Hepatocyte (in vitro differentiated cells): Measurements from ENCODE around the gene WDR90. TPM values are rescaled to one million over a fixed set of nuclear protein-coding genes. Genes with fewer than 3 reads are reported as not detected.
A peak's percentile ranks its signal among the peaks of the same experiment; 100 is the strongest.

ENCODE experiments used
- DNase-seq: peaks from one replicate; pipeline ENCODE4 v3.0.0-alpha.2; 2016; ENCODE audit warnings: low spot score
- H2AFZ ChIP-seq: fragments of 200-600 bp; sonication (generic); 2 replicates; pipeline ENCODE4 v1.6.0; 2016; ENCODE audit warnings: antibody characterized with exemption, mild to moderate bottlenecking
- H3K27ac ChIP-seq: fragments of 200-600 bp; sonication (generic); 2 replicates; pipeline ENCODE4 v1.5.1; 2016; ENCODE audit warnings: mild to moderate bottlenecking
- H3K27me3 ChIP-seq: fragments of 200-600 bp; sonication (generic); 2 replicates; pipeline ENCODE4 v1.6.1; 2016
- H3K36me3 ChIP-seq: fragments of 200-600 bp; sonication (generic); replicated peaks from 2 replicates; pipeline ENCODE4 v1.5.1; 2016; ENCODE audit warnings: low read depth; ENCODE audit not compliant: insufficient read depth
- H3K4me1 ChIP-seq: fragments of 200-600 bp; sonication (generic); 2 replicates; pipeline ENCODE4 v1.5.1; 2016; ENCODE audit warnings: mild to moderate bottlenecking, moderate library complexity; ENCODE audit not compliant: insufficient read depth
- H3K4me2 ChIP-seq: fragments of 200-600 bp; sonication (generic); 2 replicates; pipeline ENCODE4 v1.6.0; 2016
- H3K4me3 ChIP-seq: fragments of 200-600 bp; sonication (generic); 2 replicates; pipeline ENCODE4 v1.5.1; 2016; ENCODE audit warnings: mild to moderate bottlenecking
- H3K79me2 ChIP-seq: fragments of 200-600 bp; sonication (generic); 2 replicates; pipeline ENCODE4 v1.6.0; 2017; ENCODE audit warnings: mild to moderate bottlenecking
- H3K9me2 ChIP-seq: fragments of 200-600 bp; sonication (generic); replicated peaks from 2 replicates; pipeline ENCODE4 v1.6.0; 2017; ENCODE audit warnings: mild to moderate bottlenecking; ENCODE audit not compliant: insufficient read depth
- H3K9me3 ChIP-seq: fragments of 200-600 bp; sonication (generic); 2 replicates; pipeline ENCODE4 v1.5.1; 2016; ENCODE audit warnings: low read depth, mild to moderate bottlenecking
- H4K20me1 ChIP-seq: fragments of 200-600 bp; sonication (generic); 2 replicates; pipeline ENCODE4 v1.6.0; 2016; ENCODE audit warnings: mild to moderate bottlenecking; ENCODE audit not compliant: insufficient read depth, poor library complexity, severe bottlenecking
- EZH2 ChIP-seq: fragments of 200-600 bp; sonication (generic); IDR thresholded peaks from 2 replicates; pipeline ENCODE4 v1.6.1; 2016; ENCODE audit warnings: antibody characterized with exemption, mild to moderate bottlenecking, borderline replicate concordance
- EZH2phosphoT487 ChIP-seq: fragments of 200-600 bp; sonication (generic); IDR thresholded peaks from one replicate; pipeline ENCODE4 v1.6.1; 2018; ENCODE audit warnings: antibody characterized with exemption, mild to moderate bottlenecking, low read depth, moderate library complexity; ENCODE audit not compliant: unreplicated experiment, severe bottlenecking
- WGBS: methylation state at CpG from one replicate; pipeline ENCODE4 v1.1.6; 2016; ENCODE audit warnings: low lambda C conversion rate; ENCODE audit errors: missing lambda C conversion rate; 5-methylcytosine and 5-hydroxymethylcytosine counted together
- polyA plus RNA-seq: library from polyadenylated mRNA; unstranded; fragments of >200 nt; fragmentation: Nextera tagmentation; extraction: Ambion mirVana; gene quantifications from 2 replicates; pipeline ENCODE4 v1.2.1, GENCODE V29; 2016
- total RNA-seq: library from RNA; depleted of rRNA; stranded (reverse); fragments of >200 nt; gene quantifications from 2 replicates; pipeline ENCODE4 v1.2.3, GENCODE V29; 2014
- TF ChIP-seq, protein P1 (sequence below): fragments of 200-600 bp; sonication (generic); IDR thresholded peaks from 2 replicates; pipeline ENCODE4 v1.5.1; 2016; ENCODE audit warnings: antibody characterized with exemption, mild to moderate bottlenecking; ENCODE audit not compliant: poor library complexity

The WDR90 gene
- total and polyA plus RNA-seq, 2 experiments from 2014 or later: 14.4 to 25.1 TPM

DNA sequence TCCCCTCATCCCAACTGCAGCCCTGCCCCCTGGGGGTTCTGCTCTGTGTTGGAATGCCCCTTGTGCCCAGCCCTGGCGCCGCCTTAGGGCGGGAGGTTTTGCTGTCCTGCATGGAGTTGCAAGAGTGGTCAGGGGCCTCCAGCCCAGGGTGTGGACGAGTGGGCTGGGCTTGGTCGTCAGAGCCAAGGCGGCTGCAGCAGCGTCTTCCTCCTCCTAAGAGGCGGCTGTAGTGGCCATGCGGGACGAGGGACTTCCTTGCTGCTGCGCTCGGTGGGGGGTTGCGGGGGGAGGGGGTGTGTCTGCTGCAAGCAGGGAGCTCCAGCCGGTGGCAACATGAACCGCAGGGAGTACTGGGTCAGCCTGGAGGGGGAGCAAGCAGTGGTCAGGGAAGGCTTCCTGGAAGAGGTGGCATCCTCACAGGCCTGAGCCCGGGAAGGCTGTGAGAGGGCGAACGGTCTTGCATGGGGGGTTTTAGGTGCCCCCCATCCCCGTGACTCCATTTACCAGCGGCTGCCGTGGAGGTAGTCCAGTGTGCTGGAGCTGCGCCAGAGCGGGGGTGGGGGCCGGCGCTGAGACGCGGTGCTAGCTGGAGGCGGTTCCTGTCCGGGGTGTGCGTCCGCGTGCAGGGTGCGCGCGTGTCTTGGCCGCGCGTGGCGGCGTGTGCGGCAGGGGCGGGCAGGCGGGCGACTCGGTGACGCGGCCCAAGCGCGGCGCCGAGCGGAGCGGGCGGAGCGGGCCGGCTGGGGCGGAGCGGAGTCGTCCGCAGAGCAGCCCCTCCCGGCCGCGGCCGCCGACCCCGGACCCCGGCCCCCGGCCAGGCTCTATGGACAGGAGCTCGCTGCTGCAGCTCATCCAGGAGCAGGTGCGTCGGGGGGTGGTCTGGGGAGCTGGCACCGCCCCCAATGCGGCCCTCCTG lies 26.1 kb downstream of the WDR90 start, which contains the start of gene RHBDL1:
Gene RHBDL1 (plus strand): TSS at position 704 of the 916 bp plus-strand sequence. CDS start 120 bp downstream, at position 824.
- no peaks in the 10 kb centered on the region for H3K9me2 ChIP-seq
- no peaks in the 10 kb centered on the region for H4K20me1 ChIP-seq
- no peaks in the 10 kb centered on the region for H3K27me3 ChIP-seq
- H3K79me2 ChIP-seq: no peaks in the 10 kb centered on the region
- no peak within 1 kb of the TSS for H2AFZ ChIP-seq
- H3K27ac ChIP-seq: no peak within 1 kb of the TSS
- H3K4me2 ChIP-seq: peak within 1 kb of the TSS; percentile 94
- no peaks in the 10 kb centered on the region for H3K9me3 ChIP-seq
- DNase-seq: peak; percentile 56
- WGBS: 11% methylated on average over 37 of the region's 73 CpGs
- peaks cover 20% of the 10 kb centered on the region for H3K4me1 ChIP-seq
- TF ChIP-seq EZH2phosphoT487 (no peak), EZH2 (no peak)
- TF ChIP-seq, protein P1, sequence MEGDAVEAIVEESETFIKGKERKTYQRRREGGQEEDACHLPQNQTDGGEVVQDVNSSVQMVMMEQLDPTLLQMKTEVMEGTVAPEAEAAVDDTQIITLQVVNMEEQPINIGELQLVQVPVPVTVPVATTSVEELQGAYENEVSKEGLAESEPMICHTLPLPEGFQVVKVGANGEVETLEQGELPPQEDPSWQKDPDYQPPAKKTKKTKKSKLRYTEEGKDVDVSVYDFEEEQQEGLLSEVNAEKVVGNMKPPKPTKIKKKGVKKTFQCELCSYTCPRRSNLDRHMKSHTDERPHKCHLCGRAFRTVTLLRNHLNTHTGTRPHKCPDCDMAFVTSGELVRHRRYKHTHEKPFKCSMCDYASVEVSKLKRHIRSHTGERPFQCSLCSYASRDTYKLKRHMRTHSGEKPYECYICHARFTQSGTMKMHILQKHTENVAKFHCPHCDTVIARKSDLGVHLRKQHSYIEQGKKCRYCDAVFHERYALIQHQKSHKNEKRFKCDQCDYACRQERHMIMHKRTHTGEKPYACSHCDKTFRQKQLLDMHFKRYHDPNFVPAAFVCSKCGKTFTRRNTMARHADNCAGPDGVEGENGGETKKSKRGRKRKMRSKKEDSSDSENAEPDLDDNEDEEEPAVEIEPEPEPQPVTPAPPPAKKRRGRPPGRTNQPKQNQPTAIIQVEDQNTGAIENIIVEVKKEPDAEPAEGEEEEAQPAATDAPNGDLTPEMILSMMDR: no peak
- peak within 1 kb of the TSS; percentile 36 for H3K4me3 ChIP-seq
- no peaks in the 10 kb centered on the region for H3K36me3 ChIP-seq

DNA sequence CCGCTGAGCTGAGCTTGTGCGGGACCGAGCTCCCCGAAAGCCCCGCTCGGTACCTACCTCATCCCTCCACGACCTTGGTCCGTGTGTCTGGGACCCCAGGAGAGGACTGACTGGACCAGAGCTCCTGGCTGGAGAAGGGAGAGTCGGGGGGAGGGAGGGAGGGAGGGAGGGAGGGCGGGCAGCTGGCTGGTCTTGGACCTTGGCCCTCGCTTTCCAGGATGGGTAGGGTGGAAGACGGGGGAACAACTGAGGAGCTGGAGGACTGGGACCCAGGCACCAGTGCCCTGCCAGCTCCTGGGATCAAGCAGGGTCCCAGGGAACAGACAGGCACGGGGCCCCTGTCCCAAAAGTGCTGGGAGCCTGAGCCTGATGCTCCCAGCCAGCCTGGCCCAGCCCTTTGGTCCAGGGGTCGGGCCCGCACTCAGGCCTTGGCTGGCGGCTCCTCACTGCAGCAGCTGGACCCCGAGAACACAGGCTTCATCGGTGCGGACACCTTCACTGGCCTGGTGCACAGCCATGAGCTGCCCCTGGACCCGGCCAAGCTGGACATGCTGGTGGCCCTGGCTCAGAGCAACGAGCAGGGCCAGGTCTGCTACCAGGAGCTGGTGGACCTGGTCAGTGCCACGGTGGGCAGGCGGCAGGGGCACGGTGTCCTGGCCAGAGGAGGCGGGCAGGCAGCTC lies 26.9 kb downstream of the WDR90 start:
- Histone ChIP-seq H3K4me1 (peaks cover 22% of the 10 kb centered on the region), H4K20me1 (peaks cover 5% of the 10 kb centered on the region), H3K27me3 (no peaks in the 10 kb centered on the region), H3K27ac (no peak overlapping the region), H3K9me2 (no peaks in the 10 kb centered on the region), H3K36me3 (no peaks in the 10 kb centered on the region), H3K4me2 (peak overlapping the region; percentile 94), H3K9me3 (no peaks in the 10 kb centered on the region), H3K4me3 (no peak overlapping the region), H3K79me2 (peaks cover 4% of the 10 kb centered on the region), H2AFZ (no peak overlapping the region)
- 67% methylated on average over 19 of the region's 25 CpGs for WGBS
- peak; percentile 53 for DNase-seq
- TF ChIP-seq EZH2phosphoT487 (no peak), EZH2 (no peak)
- TF ChIP-seq, protein P1: no peak

DNA sequence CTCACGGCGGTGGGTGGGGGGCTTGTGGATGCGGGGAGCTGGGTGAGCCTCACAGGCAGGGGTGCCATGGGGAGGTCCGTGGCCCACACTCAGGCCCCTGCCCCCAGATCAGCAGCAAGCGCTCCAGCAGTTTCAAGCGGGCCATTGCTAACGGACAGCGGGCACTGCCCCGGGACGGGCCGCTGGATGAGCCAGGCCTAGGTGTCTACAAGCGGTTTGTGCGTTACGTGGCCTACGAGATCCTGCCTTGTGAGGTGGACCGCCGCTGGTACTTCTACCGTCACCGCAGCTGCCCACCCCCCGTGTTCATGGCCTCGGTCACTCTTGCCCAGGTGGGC lies 27.4 kb downstream of the WDR90 start:
- no peak overlapping the region for H3K27ac ChIP-seq
- WGBS: 97% methylated on average over 19 of the region's 21 CpGs
- H3K9me2 ChIP-seq: no peaks in the 10 kb centered on the region
- peaks cover 27% of the 10 kb centered on the region for H3K4me1 ChIP-seq
- H3K27me3 ChIP-seq: no peaks in the 10 kb centered on the region
- no peak overlapping the region for H3K4me3 ChIP-seq
- H2AFZ ChIP-seq: no peak overlapping the region
- peaks cover 11% of the 10 kb centered on the region for H4K20me1 ChIP-seq
- H3K79me2 ChIP-seq: peaks cover 9% of the 10 kb centered on the region
- no peaks in the 10 kb centered on the region for H3K36me3 ChIP-seq
- TF ChIP-seq, protein P1: no peak
- TF ChIP-seq EZH2phosphoT487: no peak
- TF ChIP-seq EZH2: no peak
- no peaks in the 10 kb centered on the region for H3K9me3 ChIP-seq
- no peak overlapping the region for H3K4me2 ChIP-seq
- no peak for DNase-seq
